HEK293T (cell line): ENCODE data around the gene CGREF1.
"Not testable (repeated sequence)": the region's sequence is repeated elsewhere in the genome, so short reads cannot be mapped to it uniquely, and the experiment has no call there.

Source experiments
- CTCF ChIA-PET: fragments of 350-600 bp; formaldehyde crosslinking; extraction: SDS; loops from one replicate; lab custom pipeline; 2021; ENCODE audit warnings: antibody characterized with exemption, inconsistent platforms; lab: Yijun Ruan, JAX
- POLR2A ChIA-PET: fragments of 350-600 bp; formaldehyde crosslinking; extraction: SDS; loops from one replicate; lab custom pipeline; 2020; ENCODE audit warnings: antibody characterized with exemption, inconsistent platforms; lab: Yijun Ruan, JAX
- DNase-seq: peaks from one replicate; pipeline ENCODE4 v3.0.0; 2012; ENCODE audit warnings: mixed read lengths; ENCODE audit errors: extremely low spot score
- ARNT ChIP-seq: fragments of 450-650 bp; IDR thresholded peaks from 2 replicates; pipeline ENCODE4 v1.6.1; 2017; ENCODE audit warnings: mild to moderate bottlenecking
- BHLHE40 ChIP-seq: fragments of 450-650 bp; IDR thresholded peaks from 2 replicates; pipeline ENCODE4 v1.6.1; 2016; ENCODE audit warnings: mild to moderate bottlenecking, moderate library complexity, borderline replicate concordance
- CTBP1 ChIP-seq: fragments of 450-650 bp; IDR thresholded peaks from 2 replicates; pipeline ENCODE4 v1.6.1; 2016; ENCODE audit warnings: borderline replicate concordance
- ELF4 ChIP-seq: fragments of 450-650 bp; IDR thresholded peaks from 2 replicates; pipeline ENCODE4 v1.6.1; 2017; ENCODE audit warnings: antibody characterized with exemption
- FOXA1 ChIP-seq: fragments of 450-650 bp; IDR thresholded peaks from 2 replicates; pipeline ENCODE4 v1.6.1; 2016; ENCODE audit warnings: mild to moderate bottlenecking
- FOXK2 ChIP-seq: fragments of 450-650 bp; IDR thresholded peaks from 2 replicates; pipeline ENCODE4 v1.6.1; 2016; ENCODE audit warnings: mild to moderate bottlenecking
- FOXM1 ChIP-seq: fragments of 450-650 bp; IDR thresholded peaks from 2 replicates; pipeline ENCODE4 v1.6.1; 2017; ENCODE audit warnings: mild to moderate bottlenecking, borderline replicate concordance
- HDGF ChIP-seq: fragments of 450-650 bp; IDR thresholded peaks from 2 replicates; pipeline ENCODE4 v1.6.1; 2017; ENCODE audit warnings: antibody characterized with exemption, borderline replicate concordance
- L3MBTL2 ChIP-seq: fragments of 450-650 bp; conservative IDR thresholded peaks from 2 replicates; pipeline ENCODE4 v1.6.1; 2016; ENCODE audit warnings: mild to moderate bottlenecking
- LEF1 ChIP-seq: fragments of 450-650 bp; IDR thresholded peaks from 2 replicates; pipeline ENCODE4 v1.6.1; 2017; ENCODE audit warnings: mild to moderate bottlenecking, borderline replicate concordance
- NFRKB ChIP-seq: fragments of 450-650 bp; IDR thresholded peaks from 2 replicates; pipeline ENCODE4 v1.6.1; 2016; ENCODE audit warnings: mild to moderate bottlenecking, moderate library complexity
- SP1 ChIP-seq: fragments of 450-650 bp; IDR thresholded peaks from 2 replicates; pipeline ENCODE4 v1.6.1; 2017
- SUZ12 ChIP-seq: fragments of 450-650 bp; IDR thresholded peaks from 2 replicates; pipeline ENCODE4 v1.6.1; 2016; ENCODE audit warnings: mild to moderate bottlenecking
- TARDBP ChIP-seq: fragments of 450-650 bp; IDR thresholded peaks from 2 replicates; pipeline ENCODE4 v1.6.1; 2016
- ZNF384 ChIP-seq: fragments of 450-650 bp; IDR thresholded peaks from 2 replicates; pipeline ENCODE4 v1.6.1; 2016
- TF ChIP-seq, protein P1 (sequence below): fragments of 450-650 bp; IDR thresholded peaks from 2 replicates; pipeline ENCODE4 v1.6.1; 2016

CGREF1 gene

DNA sequence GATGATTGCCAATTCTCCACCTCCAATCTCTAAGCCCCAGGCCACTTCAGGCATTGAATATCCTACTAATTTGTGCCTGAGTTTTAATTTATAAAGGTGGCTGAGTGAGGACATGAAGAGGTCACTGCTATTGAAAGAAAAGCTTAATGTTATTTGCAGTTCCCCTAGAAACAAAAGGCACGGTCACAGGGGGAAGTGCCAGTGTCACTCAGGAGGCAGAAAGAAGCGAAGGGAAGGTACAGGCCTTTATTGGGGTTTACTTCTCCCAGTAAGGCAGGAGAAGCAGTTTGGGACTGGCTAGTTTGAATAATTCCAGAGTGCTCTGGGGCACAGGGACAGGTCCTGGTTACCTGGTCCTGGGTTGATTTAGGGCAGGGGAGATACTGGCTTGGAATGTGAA lies 3.0 kb upstream of the CGREF1 start:
- TF ChIP-seq SP1 (no peak), L3MBTL2 (no peak), FOXK2 (no peak), SUZ12 (no peak), CTBP1 (no peak)
- DNase-seq = no peak
- ChIA-PET POLR2A (no interaction called here), CTCF (interaction anchor here (0.6 kb wide), 1 partner anchor 105 kb away, joined by 3 read pairs; no protein-coding TSS in a partner anchor)

DNA sequence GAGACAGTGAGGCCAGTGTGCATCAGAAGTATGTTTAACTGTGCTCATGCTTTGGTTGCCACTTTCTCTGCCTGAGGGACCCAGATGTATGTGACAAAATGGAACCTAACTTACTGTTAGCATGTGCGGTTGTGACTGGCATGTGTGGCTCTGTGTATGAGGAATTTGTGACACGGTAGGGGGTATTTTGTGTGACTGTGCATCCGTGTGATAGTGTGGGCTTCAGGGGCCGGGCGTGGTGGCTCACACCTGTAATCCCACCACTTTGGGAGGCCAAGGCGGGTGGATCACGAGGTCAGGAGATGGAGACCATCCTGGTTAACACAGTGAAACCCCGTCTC lies 372 bp upstream of the CGREF1 start:
- POLR2A ChIA-PET, DNase-seq, CTCF ChIA-PET: not testable (repeated sequence)

DNA sequence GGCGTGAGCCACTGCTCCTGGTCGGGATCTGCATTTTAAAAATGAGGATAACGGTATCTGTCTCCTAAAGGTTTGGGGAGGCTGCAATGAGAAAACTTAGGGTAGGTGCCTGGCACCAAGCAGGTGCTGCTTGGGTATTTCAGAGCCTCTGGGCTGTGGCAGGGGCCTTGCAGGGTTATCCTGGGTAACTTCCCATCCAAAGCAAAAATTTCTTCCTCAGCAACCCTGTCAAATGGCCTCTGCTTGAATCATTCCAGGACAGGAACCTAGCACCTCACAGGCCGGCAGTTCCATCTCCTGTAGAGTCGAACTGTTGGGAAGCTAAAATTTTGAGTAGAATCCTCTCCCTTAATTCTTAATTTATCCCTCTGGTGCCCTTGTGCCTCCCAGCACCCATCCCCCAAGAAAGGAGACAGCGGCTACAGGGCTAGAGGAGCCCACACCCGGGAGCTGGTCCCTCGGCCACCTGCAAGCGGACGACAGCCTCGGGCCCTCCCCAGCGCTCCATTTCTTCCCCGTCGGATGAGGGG lies 868 bp downstream of the CGREF1 start:
- ChIA-PET POLR2A (no interaction called here), CTCF (interaction anchor here (0.6 kb wide), 1 partner anchor 12 kb away, joined by 3 read pairs; no protein-coding TSS in a partner anchor)
- TF ChIP-seq TARDBP = no peak
- no peak for TF ChIP-seq FOXK2
- no peak for TF ChIP-seq SP1
- TF ChIP-seq, protein P1, sequence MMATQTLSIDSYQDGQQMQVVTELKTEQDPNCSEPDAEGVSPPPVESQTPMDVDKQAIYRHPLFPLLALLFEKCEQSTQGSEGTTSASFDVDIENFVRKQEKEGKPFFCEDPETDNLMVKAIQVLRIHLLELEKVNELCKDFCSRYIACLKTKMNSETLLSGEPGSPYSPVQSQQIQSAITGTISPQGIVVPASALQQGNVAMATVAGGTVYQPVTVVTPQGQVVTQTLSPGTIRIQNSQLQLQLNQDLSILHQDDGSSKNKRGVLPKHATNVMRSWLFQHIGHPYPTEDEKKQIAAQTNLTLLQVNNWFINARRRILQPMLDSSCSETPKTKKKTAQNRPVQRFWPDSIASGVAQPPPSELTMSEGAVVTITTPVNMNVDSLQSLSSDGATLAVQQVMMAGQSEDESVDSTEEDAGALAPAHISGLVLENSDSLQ = no peak
- no peak for TF ChIP-seq HDGF
- TF ChIP-seq BHLHE40 = no peak
- TF ChIP-seq NFRKB = no peak
- no peak for TF ChIP-seq FOXA1
- TF ChIP-seq ZNF384 = no peak
- no peak for TF ChIP-seq ARNT
- no peak for TF ChIP-seq ELF4
- TF ChIP-seq L3MBTL2 = no peak
- TF ChIP-seq FOXM1 = no peak
- DNase-seq = no peak

DNA sequence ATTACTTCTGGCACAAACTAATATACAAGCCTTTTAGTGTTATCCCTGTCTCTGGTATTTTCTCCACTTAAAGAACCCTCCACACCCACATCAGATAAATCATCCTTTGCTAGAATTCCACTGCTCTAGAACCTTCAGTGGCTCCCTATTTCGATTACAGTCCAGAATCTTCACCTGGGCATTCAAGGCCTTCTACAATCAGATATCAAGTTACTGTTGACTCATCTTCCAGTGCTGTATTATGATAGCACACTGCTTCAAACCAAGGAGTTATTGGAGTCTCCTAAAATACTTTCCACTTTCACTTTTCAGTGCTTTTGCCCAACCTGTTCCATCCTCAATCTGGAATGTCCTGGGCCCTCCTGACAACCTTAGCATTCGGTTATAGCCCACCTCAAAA lies 3.4 kb downstream of the CGREF1 start:
- TF ChIP-seq LEF1 (no peak), FOXK2 (no peak), FOXM1 (no peak), HDGF (no peak), ARNT (no peak), SP1 (no peak), ELF4 (no peak), BHLHE40 (no peak), NFRKB (no peak), ZNF384 (no peak), CTBP1 (no peak), TARDBP (no peak), L3MBTL2 (no peak), FOXA1 (no peak), SUZ12 (no peak)
- TF ChIP-seq, protein P1 = no peak
- ChIA-PET CTCF (interaction anchor here (0.7 kb wide), 1 partner anchor 207 kb away, joined by 3 read pairs; the partner anchor contains the start of gene MPV17), POLR2A (interaction anchor here (2.6 kb wide), 1 partner anchor 8 kb away, joined by 9 read pairs; the partner anchor contains the start of gene ABHD1)
- no peak for DNase-seq

DNA sequence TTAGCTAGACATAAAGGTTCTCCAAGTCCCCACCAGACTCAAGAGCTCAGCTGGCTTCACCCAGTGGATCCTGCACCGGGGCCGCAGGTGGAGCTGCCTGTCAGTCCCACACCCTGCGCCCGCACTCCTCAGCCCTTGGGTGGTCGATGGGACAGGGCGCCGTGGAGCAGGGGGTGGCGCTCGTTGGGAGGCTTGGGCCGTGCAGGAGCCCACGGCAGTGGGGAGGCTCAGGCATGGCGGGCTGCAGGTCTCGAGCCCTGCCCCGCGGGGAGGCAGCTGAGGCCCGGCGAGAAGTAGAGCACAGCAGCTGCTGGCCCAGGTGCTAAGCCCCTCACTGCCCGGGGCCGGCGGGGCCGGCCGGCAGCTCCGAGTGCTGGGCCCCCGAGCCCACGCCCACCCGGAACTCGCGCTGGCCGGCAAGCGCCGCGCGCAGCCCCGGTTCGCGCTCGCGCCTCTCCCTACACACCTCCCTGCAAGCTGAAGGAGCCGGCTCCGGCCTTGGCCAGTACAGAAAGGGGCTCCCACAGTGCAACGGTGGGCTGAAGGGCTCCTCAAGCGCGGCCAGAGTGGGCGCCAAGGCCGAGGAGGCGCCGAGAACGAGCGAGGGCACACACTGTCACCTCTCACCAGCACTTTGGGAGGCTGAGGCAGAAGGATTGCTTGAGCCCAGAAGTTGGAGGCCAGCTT lies 7.4 kb downstream of the CGREF1 start:
- POLR2A ChIA-PET = interaction anchor here (1.2 kb wide), 1 partner anchor 24 kb away, joined by 3 read pairs; no protein-coding TSS in a partner anchor
- DNase-seq, CTCF ChIA-PET: not testable (repeated sequence)

DNA sequence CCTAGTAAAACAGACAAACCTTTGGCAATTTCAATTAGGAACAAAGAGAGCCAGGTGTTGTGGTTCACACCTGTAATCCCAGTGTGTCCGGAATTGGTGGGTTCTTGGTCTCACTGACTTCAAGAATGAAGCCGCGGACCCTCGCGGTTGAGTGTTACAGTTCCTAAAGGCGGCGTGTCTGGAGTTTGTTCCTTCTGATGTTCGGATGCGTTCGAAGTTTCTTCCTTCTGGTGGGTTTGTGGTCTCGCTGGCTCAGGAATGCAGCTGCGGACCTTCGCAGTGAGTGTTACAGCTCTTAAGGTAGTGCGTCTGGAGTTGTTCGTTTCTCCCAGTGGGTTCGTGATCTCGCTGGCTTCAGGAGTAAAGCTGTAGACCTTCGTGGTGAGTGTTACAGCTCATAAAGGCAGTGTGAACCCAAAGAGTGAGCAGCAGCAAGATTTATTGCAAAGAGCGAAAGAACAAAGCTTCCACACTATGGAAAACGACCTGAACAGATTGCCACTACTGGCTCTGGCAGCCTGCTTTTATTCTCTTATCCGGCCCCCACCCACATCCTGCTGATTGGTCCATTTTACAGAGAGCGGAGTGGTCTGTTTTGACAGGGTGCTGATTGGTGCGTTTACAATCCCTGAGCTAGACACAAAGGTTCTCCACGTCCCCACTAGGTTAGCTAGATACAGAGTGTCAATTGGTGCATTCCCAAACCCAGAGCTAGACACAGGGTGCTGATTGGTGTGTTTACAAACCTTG lies 8.2 kb downstream of the CGREF1 start:
- POLR2A ChIA-PET = interaction anchor here (1.2 kb wide), 1 partner anchor 24 kb away, joined by 3 read pairs; no protein-coding TSS in a partner anchor
- CTCF ChIA-PET = interaction anchor here (0.6 kb wide), 1 partner anchor 193 kb away, joined by 4 read pairs; no protein-coding TSS in a partner anchor
- DNase-seq = not testable (repeated sequence)

DNA sequence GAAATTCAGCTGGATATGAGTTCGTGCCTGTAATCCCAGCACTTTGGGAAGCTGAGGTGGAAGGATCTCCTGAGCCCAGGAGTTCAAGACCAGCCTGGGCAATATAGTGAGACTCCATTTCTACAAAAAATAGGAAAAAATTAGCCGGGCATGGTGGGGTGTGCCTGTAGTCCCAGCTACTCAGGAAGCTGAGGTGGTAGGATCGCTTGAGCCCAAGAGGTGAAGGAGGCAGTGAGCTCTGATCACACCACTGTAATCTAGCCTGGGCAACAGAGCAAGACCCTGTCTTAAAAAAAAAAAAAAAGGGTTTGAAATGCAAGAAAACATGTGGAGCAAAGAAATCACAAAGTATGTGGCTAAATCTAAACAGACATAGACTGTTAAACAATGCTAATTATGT lies 9.8 kb downstream of the CGREF1 start:
- ChIA-PET CTCF (no interaction called here), POLR2A (interaction anchor here (0.9 to 1.3 kb wide), 2 partner anchors 15 to 25 kb away, joined by 3 read pairs; no protein-coding TSS in a partner anchor)
- no peak for DNase-seq
- TF ChIP-seq FOXM1 = no peak
- no peak for TF ChIP-seq ELF4
- TF ChIP-seq L3MBTL2 = no peak
- TF ChIP-seq NFRKB = no peak
- TF ChIP-seq ARNT = no peak
